A673 (cell line): ENCODE results near the gene MAP1S. TPM values are rescaled to one million over a fixed set of nuclear protein-coding genes. Genes with fewer than 3 reads are reported as not detected.
"Not testable (repeated sequence)": the region's sequence is repeated elsewhere in the genome, so short reads cannot be mapped to it uniquely, and the experiment has no call there.

Experiments
- BruUV-seq: library from RNA; stranded (reverse); fragments of 400-500 nt; replicated peaks from 2 replicates; lab custom pipeline; 2021; lab: Mats Ljungman, UMichigan
- CTCF ChIA-PET: fragments of 300-600 bp; sonication (Branson Sonifier 250); formaldehyde crosslinking; loops from one replicate; lab custom pipeline; 2022; ENCODE audit warnings: antibody characterized with exemption; lab: Charles Lee
- POLR2A ChIA-PET: fragments of 300-600 bp; sonication (Branson Sonifier 250); formaldehyde crosslinking; loops from one replicate; lab custom pipeline; 2022; ENCODE audit warnings: antibody characterized with exemption; ENCODE audit not compliant: low non-redundant PET; lab: Charles Lee
- DNase-seq: peaks from one replicate; pipeline ENCODE4 v3.0.0-alpha.2; 2015; ENCODE audit warnings: low spot score
- H3K27ac ChIP-seq: fragments of 200-600 bp; sonication (generic); 2 replicates; pipeline ENCODE4 v1.5.1; 2016; ENCODE audit warnings: mixed run types, low read depth, mild to moderate bottlenecking, mixed read lengths, antibody characterized with exemption, low read length; ENCODE audit not compliant: poor library complexity, severe bottlenecking
- H3K27me3 ChIP-seq: fragments of 200-600 bp; sonication (generic); replicated peaks from 2 replicates; pipeline ENCODE4 v1.6.1; 2017; ENCODE audit warnings: mixed run types, low read depth, mild to moderate bottlenecking, mixed read lengths, antibody characterized with exemption, low read length; ENCODE audit not compliant: insufficient read depth, poor library complexity
- H3K36me3 ChIP-seq: fragments of 200-600 bp; sonication (generic); 2 replicates; pipeline ENCODE4 v1.6.1; 2016; ENCODE audit warnings: mixed run types, mild to moderate bottlenecking, mixed read lengths, antibody characterized with exemption, low read length; ENCODE audit not compliant: insufficient read depth, poor library complexity, severe bottlenecking
- H3K4me1 ChIP-seq: fragments of 200-600 bp; sonication (generic); 2 replicates; pipeline ENCODE4 v1.6.1; 2017; ENCODE audit warnings: mixed run types, mild to moderate bottlenecking, mixed read lengths, antibody characterized with exemption, low read length; ENCODE audit not compliant: insufficient read depth, poor library complexity, severe bottlenecking
- H3K4me3 ChIP-seq: fragments of 200-600 bp; sonication (generic); 2 replicates; pipeline ENCODE4 v1.5.1; 2016; ENCODE audit warnings: low read depth, mixed run types, mild to moderate bottlenecking, mixed read lengths, low read length; ENCODE audit not compliant: poor library complexity, severe bottlenecking
- H3K9me3 ChIP-seq: fragments of 200-600 bp; sonication (generic); 2 replicates; pipeline ENCODE4 v1.6.1; 2016; ENCODE audit warnings: mixed run types, low read depth, mild to moderate bottlenecking, mixed read lengths, antibody characterized with exemption, low read length; ENCODE audit not compliant: poor library complexity, severe bottlenecking
- EZH2 ChIP-seq: fragments of 200-600 bp; sonication (generic); IDR thresholded peaks from 2 replicates; pipeline ENCODE4 v1.6.1; 2017; ENCODE audit warnings: borderline replicate concordance, low read depth, mild to moderate bottlenecking, mixed read lengths, antibody characterized with exemption, low read length; ENCODE audit not compliant: poor library complexity, severe bottlenecking
- intact Hi-C: fragments of 100-400 bp; cut with micrococcal nuclease; formaldehyde crosslinking; loops from one replicate; pipeline ENCODE4 v1.10.0; 2022; ENCODE audit not compliant: unreplicated experiment
- total RNA-seq: library from RNA; stranded (reverse); gene quantifications from 2 replicates; pipeline ENCODE4 v1.2.3, GENCODE V29; 2021
- TF ChIP-seq, protein P1 (sequence below): fragments of 300-800, 200-600 bp; sonication (generic); conservative IDR thresholded peaks from 2 replicates; pipeline ENCODE4 v1.5.1; 2017; ENCODE audit warnings: low read depth, mild to moderate bottlenecking, antibody characterized with exemption, low read length, moderate library complexity, mixed read lengths

MAP1S gene
- total RNA-seq, 1 experiment from 2014 or later, result 87.3 TPM

DNA sequence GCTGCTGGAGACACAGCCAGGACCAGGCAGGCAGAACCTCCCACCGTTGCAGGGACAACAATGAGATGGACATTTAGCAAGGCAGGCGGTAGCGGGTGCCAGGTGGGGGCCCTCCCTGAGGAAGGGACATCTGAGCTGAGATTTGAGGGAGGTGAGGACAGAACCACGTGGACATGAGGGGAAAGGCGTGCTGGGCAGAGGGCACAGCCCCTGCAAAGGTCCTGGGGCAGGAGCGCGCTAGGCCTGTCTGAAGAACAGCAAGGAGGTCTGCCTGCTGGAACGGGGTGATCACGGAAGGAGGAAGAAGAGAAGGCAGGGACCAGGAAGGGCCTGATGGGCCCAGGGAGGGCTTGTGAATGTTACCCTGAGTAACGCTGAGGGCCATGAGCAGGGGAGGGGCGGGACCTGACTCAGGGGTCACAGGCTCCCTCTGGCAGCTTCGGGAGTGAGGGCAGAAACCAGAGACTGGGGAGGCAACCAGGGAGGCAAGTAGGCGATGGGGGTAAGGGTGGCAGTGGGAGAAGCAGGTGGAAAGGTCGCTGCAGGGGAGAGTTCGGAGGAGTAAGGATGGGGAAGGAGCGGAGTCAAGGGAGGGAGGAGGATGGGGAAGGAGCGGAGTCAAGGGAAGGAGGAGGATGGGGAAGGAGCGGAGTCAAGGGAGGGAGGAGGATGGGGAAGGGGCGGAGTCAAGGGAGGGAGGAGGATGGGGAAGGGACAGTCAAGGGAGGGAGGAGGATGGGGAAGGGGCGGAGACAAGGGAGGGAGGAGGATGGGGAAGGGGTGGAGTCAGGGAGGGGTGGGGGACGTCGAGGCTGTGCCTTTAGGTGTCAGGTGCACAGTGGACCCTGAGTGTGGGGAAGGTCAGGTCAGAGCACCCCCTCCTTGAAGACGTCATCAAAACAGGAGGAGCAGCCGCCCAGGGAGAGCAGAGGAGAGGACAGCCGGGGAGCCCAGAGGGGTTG, 60.0 kb downstream of the MAP1S start:
- no peak overlapping the region for H3K27ac ChIP-seq
- no peak overlapping the region for H3K4me3 ChIP-seq
- BruUV-seq, result no TSS peak

GRCh38 chr19:17780781-17781180, 61.5 kb downstream of the MAP1S start:
- H3K4me1 ChIP-seq, result peaks cover 8% of the 10 kb centered on the region
- intact Hi-C loops, result no loop called here
- H3K9me3 ChIP-seq, result no peaks in the 10 kb centered on the region
- ChIA-PET CTCF (no interaction called here), POLR2A (no interaction called here)
- no peaks in the 10 kb centered on the region for H3K27me3 ChIP-seq
- no peak overlapping the region for H3K4me3 ChIP-seq
- BruUV-seq, result no TSS peak
- TF ChIP-seq EZH2, result no peak
- TF ChIP-seq, protein P1, sequence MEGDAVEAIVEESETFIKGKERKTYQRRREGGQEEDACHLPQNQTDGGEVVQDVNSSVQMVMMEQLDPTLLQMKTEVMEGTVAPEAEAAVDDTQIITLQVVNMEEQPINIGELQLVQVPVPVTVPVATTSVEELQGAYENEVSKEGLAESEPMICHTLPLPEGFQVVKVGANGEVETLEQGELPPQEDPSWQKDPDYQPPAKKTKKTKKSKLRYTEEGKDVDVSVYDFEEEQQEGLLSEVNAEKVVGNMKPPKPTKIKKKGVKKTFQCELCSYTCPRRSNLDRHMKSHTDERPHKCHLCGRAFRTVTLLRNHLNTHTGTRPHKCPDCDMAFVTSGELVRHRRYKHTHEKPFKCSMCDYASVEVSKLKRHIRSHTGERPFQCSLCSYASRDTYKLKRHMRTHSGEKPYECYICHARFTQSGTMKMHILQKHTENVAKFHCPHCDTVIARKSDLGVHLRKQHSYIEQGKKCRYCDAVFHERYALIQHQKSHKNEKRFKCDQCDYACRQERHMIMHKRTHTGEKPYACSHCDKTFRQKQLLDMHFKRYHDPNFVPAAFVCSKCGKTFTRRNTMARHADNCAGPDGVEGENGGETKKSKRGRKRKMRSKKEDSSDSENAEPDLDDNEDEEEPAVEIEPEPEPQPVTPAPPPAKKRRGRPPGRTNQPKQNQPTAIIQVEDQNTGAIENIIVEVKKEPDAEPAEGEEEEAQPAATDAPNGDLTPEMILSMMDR, result no peak
- H3K36me3 ChIP-seq, result no peaks in the 10 kb centered on the region
- no peak for DNase-seq
- H3K27ac ChIP-seq, result no peak overlapping the region

More for the DNA sequence above, 60.0 kb downstream of the MAP1S start:
- no peak for TF ChIP-seq EZH2
- TF ChIP-seq, protein P1, result no peak
- Histone ChIP-seq H3K36me3 (no peaks in the 10 kb centered on the region), H3K27me3 (no peaks in the 10 kb centered on the region), H3K9me3 (no peaks in the 10 kb centered on the region), H3K4me1 (peaks cover 8% of the 10 kb centered on the region)
- ChIA-PET CTCF (no interaction called here), POLR2A (interaction anchor here (0.6 kb wide), 1 partner anchor 174 kb away, joined by 4 read pairs; no protein-coding TSS in a partner anchor)
- peak; percentile 82 for DNase-seq
- intact Hi-C loops, result no loop called here

- H3K4me1 ChIP-seq, H3K9me3 ChIP-seq, intact Hi-C loops, DNase-seq, POLR2A ChIA-PET, H3K4me3 ChIP-seq, H3K27me3 ChIP-seq, H3K27ac ChIP-seq, BruUV-seq, H3K36me3 ChIP-seq: not testable (repeated sequence)
- CTCF ChIA-PET, result interaction anchor here (0.7 to 1.2 kb wide), 2 partner anchors 287 to 324 kb away, joined by 3 to 4 read pairs; no protein-coding TSS in a partner anchor
These were observed 64.4 kb downstream of the MAP1S start for GRCh38 chr19:17783721-17784120.

Other genes with a start within 250 kb of the MAP1S start
- gene SLC27A1, start 249.0 kb upstream of the MAP1S start, total RNA-seq, result 3.0 and 6.9 TPM in 2 replicates
- 80.1 and 94.4 TPM in 2 replicates for gene PGLS, start 207.8 kb upstream of the MAP1S start, total RNA-seq
- gene COLGALT1, start 163.8 kb upstream of the MAP1S start, total RNA-seq, result 91.3 and 93.5 TPM in 2 replicates
- 5.8 and 6.8 TPM in 2 replicates for gene UNC13A, start 31.1 kb upstream of the MAP1S start, total RNA-seq
- gene FCHO1, start 32.0 kb downstream of the MAP1S start, total RNA-seq, result 2.1 and 5.0 TPM in 2 replicates
- not detected in 2 replicates for gene B3GNT3, start 75.7 kb downstream of the MAP1S start, total RNA-seq
- gene INSL3, start 102.0 kb downstream of the MAP1S start, total RNA-seq, result not detected in 2 replicates
- 2.4 and 2.5 TPM in 2 replicates for gene JAK3, start 128.5 kb downstream of the MAP1S start, total RNA-seq
- 1,852 and 1,889 TPM in 2 replicates for gene RPL18A, start 140.4 kb downstream of the MAP1S start, total RNA-seq
- not detected in 2 replicates for gene SLC5A5, start 152.5 kb downstream of the MAP1S start, total RNA-seq
- gene CCDC124, start 213.5 kb downstream of the MAP1S start, total RNA-seq, result 131 and 135 TPM in 2 replicates
- gene KCNN1, start 247.6 kb downstream of the MAP1S start, total RNA-seq, result 63.5 and 81.2 TPM in 2 replicates